Measurements from ENCODE around the gene RYR1. TPM values are rescaled to one million over a fixed set of nuclear protein-coding genes. Genes with fewer than 3 reads are reported as not detected.

Gene RYR1
- total RNA-seq, 1 donor from 2014 or later: 0.32 TPM

DNA sequence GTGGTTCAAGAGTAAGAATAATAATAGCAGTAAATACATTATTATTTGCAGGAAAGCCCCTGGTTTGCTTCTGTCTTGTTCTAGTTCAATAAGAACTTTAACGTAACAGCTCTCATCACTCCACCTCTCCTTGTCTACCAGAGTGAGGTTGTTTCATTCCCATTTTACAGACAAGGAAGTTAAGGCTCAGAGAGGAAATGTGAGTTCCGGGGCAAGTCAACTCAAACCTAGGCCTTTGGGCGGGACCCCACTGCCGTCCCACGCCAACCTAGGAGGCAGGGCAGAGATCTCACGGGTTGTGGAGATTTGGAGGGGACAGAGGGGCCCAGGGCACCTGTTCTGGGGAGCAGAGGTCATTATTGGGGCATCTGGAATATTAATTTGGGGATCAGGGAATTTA lies 182.8 kb downstream of the RYR1 start:
- FAIRE-seq: no peak
- H3K9me3 ChIP-seq (ENCODE audit: insufficient read depth, low read depth, low read length): no peaks in the 10 kb centered on the region
- H3K4me1 ChIP-seq (ENCODE audit: insufficient read depth, low read length): peaks cover 15% of the 10 kb centered on the region
- no peak overlapping the region for H3K4me3 ChIP-seq (ENCODE audit: insufficient read depth, low read depth, low read length)
- Mint-ChIP-seq H3K4me1 (ENCODE audit: low read depth, unreplicated experiment) (peaks cover 8% of the 10 kb centered on the region), H3K27ac (ENCODE audit: unreplicated experiment) (no peak overlapping the region), H3K36me3 (ENCODE audit: low read depth, unreplicated experiment) (peaks cover 3% of the 10 kb centered on the region), H3K9me3 (ENCODE audit: unreplicated experiment) (no peaks in the 10 kb centered on the region), H3K4me3 (ENCODE audit: unreplicated experiment) (peak overlapping the region; percentile 36), H3K27me3 (ENCODE audit: low read depth, unreplicated experiment) (peaks cover under 1% of the 10 kb centered on the region)
- H4K20me1 ChIP-seq (ENCODE audit: insufficient read depth, low read length): peaks cover 10% of the 10 kb centered on the region
- H3K79me2 ChIP-seq (ENCODE audit: insufficient read depth, low read length): peaks cover 22% of the 10 kb centered on the region
- no peak overlapping the region for H2AFZ ChIP-seq (ENCODE audit: low read depth, low read length)
- H3K27me3 ChIP-seq (ENCODE audit: insufficient read depth, low read length): no peaks in the 10 kb centered on the region
- H3K27ac ChIP-seq (ENCODE audit: low read depth, low read length): no peak overlapping the region
- H3K4me2 ChIP-seq (ENCODE audit: low read length): no peak overlapping the region
- no peak overlapping the region for H3K9ac ChIP-seq (ENCODE audit: low read length)
- peaks cover 6% of the 10 kb centered on the region for H3K36me3 ChIP-seq (ENCODE audit: insufficient read depth, low read length)
- DNase-seq (ENCODE audit: low read depth): no peak
- no peak for TF ChIP-seq EZH2 (IDR thresholded peaks at IDR 0.05; ENCODE audit: insufficient read depth, low read length)
- TF ChIP-seq, protein P1, sequence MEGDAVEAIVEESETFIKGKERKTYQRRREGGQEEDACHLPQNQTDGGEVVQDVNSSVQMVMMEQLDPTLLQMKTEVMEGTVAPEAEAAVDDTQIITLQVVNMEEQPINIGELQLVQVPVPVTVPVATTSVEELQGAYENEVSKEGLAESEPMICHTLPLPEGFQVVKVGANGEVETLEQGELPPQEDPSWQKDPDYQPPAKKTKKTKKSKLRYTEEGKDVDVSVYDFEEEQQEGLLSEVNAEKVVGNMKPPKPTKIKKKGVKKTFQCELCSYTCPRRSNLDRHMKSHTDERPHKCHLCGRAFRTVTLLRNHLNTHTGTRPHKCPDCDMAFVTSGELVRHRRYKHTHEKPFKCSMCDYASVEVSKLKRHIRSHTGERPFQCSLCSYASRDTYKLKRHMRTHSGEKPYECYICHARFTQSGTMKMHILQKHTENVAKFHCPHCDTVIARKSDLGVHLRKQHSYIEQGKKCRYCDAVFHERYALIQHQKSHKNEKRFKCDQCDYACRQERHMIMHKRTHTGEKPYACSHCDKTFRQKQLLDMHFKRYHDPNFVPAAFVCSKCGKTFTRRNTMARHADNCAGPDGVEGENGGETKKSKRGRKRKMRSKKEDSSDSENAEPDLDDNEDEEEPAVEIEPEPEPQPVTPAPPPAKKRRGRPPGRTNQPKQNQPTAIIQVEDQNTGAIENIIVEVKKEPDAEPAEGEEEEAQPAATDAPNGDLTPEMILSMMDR (IDR thresholded peaks at IDR 0.05; ENCODE audit: insufficient read depth, low read depth, low read length): no peak

DNA sequence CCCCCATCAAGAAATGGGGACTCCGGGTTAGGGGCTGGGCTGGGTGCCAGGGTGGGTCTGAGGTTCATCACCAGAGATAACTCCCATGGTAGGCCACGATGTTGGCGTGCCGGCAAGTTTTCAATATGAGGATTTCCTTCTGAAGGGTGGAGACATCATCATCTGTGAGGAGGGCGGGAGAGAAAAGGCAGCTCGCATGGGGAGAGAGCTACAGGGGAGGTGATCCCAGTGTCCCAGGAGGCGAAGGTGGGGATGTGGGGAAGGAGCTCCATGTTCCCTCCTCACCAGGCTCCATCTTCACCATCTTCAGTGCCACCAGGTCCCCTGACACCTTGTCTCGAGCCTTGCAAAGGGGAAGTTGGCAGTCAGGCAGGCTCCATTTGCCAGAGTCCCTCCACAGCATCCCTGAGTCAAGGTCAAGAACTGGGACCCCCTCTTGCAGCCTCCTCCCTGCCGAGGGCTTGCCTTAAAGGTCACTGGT lies 183.8 kb downstream of the RYR1 start:
- no peak overlapping the region for H3K27ac Mint-ChIP-seq (ENCODE audit: unreplicated experiment)
- peaks cover 3% of the 10 kb centered on the region for H3K36me3 Mint-ChIP-seq (ENCODE audit: low read depth, unreplicated experiment)
- peaks cover 15% of the 10 kb centered on the region for H3K4me1 ChIP-seq (ENCODE audit: insufficient read depth, low read length)
- no peak overlapping the region for H3K4me2 ChIP-seq (ENCODE audit: low read length)
- H3K4me3 Mint-ChIP-seq (ENCODE audit: unreplicated experiment): no peak overlapping the region
- no peaks in the 10 kb centered on the region for H3K9me3 ChIP-seq (ENCODE audit: insufficient read depth, low read depth, low read length)
- no peak overlapping the region for H3K4me3 ChIP-seq (ENCODE audit: insufficient read depth, low read depth, low read length)
- TF ChIP-seq, protein P1 (IDR thresholded peaks at IDR 0.05; ENCODE audit: insufficient read depth, low read depth, low read length): no peak
- TF ChIP-seq EZH2 (IDR thresholded peaks at IDR 0.05; ENCODE audit: insufficient read depth, low read length): no peak
- H3K36me3 ChIP-seq (ENCODE audit: insufficient read depth, low read length): peaks cover 10% of the 10 kb centered on the region
- H3K9ac ChIP-seq (ENCODE audit: low read length): no peak overlapping the region
- H3K27ac ChIP-seq (ENCODE audit: low read depth, low read length): no peak overlapping the region
- H3K9me3 Mint-ChIP-seq (ENCODE audit: unreplicated experiment): no peaks in the 10 kb centered on the region
- no peaks in the 10 kb centered on the region for H3K27me3 Mint-ChIP-seq (ENCODE audit: low read depth, unreplicated experiment)
- FAIRE-seq (no peak), DNase-seq (ENCODE audit: low read depth) (no peak)
- peaks cover 8% of the 10 kb centered on the region for H3K4me1 Mint-ChIP-seq (ENCODE audit: low read depth, unreplicated experiment)
- H2AFZ ChIP-seq (ENCODE audit: low read depth, low read length): peak overlapping the region; percentile 56
- H3K79me2 ChIP-seq (ENCODE audit: insufficient read depth, low read length): peaks cover 26% of the 10 kb centered on the region
- peaks cover 16% of the 10 kb centered on the region for H4K20me1 ChIP-seq (ENCODE audit: insufficient read depth, low read length)
- no peaks in the 10 kb centered on the region for H3K27me3 ChIP-seq (ENCODE audit: insufficient read depth, low read length)

DNA sequence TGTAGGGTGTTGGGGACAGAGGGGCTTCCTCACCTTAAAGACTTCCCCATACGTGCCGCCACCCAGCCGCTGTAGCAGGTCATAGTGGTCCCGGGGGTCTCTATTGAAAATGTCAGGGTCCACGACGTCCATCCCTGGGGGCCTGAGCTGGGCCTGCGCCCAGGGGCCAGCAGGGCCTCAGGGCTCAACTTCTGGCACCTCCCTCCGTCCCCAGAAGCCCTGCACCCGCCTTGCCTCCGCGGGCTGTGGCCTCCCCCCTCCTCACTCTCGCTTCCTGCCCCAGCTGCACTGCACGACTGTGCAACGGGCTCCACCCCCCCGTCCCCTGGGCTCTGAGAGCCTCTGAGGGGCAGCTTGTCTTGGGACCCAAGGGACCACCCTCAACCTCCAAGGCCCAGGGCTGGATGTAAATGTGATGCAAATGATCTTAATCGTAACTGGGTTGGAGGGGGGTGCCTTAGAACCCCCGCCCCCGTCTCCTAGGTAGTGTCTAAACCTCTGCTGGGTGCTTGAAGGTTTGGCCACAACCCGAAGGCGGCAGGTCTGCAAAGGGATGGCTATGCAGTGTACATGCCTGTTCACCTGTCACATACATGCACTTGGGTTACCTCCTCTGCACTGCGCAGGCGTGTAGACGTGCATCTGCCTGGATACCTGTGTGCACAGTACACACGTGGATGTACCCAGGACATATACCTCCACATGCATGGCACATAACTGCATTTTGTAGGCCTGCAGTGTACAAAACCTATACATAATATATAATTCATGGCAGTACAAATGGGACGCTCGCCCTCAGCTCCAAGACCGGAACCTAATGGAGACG lies 184.5 kb downstream of the RYR1 start, which contains the start of gene MAP4K1:
Gene MAP4K1, minus strand, starts transcription at position 190 of the 826 bp plus-strand sequence. Its CDS starts 58 bp downstream, at position 132.
- Mint-ChIP-seq H3K9me3 (ENCODE audit: unreplicated experiment) (no peaks in the 10 kb centered on the region), H3K36me3 (ENCODE audit: low read depth, unreplicated experiment) (peaks cover 3% of the 10 kb centered on the region), H3K4me1 (ENCODE audit: low read depth, unreplicated experiment) (peaks cover 8% of the 10 kb centered on the region), H3K4me3 (ENCODE audit: unreplicated experiment) (peak within 1 kb of the TSS; percentile 100), H3K27ac (ENCODE audit: unreplicated experiment) (peak within 1 kb of the TSS; percentile 99), H3K27me3 (ENCODE audit: low read depth, unreplicated experiment) (no peaks in the 10 kb centered on the region)
- H3K79me2 ChIP-seq (ENCODE audit: insufficient read depth, low read length): peaks cover 26% of the 10 kb centered on the region
- peak within 1 kb of the TSS; percentile 59 for H3K27ac ChIP-seq (ENCODE audit: low read depth, low read length)
- H3K4me2 ChIP-seq (ENCODE audit: low read length): peak within 1 kb of the TSS; percentile 99
- H3K27me3 ChIP-seq (ENCODE audit: insufficient read depth, low read length): no peaks in the 10 kb centered on the region
- H3K4me1 ChIP-seq (ENCODE audit: insufficient read depth, low read length): peaks cover 15% of the 10 kb centered on the region
- TF ChIP-seq, protein P1 (IDR thresholded peaks at IDR 0.05; ENCODE audit: insufficient read depth, low read depth, low read length): no peak
- TF ChIP-seq EZH2 (IDR thresholded peaks at IDR 0.05; ENCODE audit: insufficient read depth, low read length): no peak
- H3K9me3 ChIP-seq (ENCODE audit: insufficient read depth, low read depth, low read length): no peaks in the 10 kb centered on the region
- DNase-seq (ENCODE audit: low read depth) (no peak), FAIRE-seq (no peak)
- peak within 1 kb of the TSS; percentile 100 for H3K4me3 ChIP-seq (ENCODE audit: insufficient read depth, low read depth, low read length)
- peaks cover 16% of the 10 kb centered on the region for H4K20me1 ChIP-seq (ENCODE audit: insufficient read depth, low read length)
- peak within 1 kb of the TSS; percentile 98 for H3K9ac ChIP-seq (ENCODE audit: low read length)
- peaks cover 10% of the 10 kb centered on the region for H3K36me3 ChIP-seq (ENCODE audit: insufficient read depth, low read length)
- H2AFZ ChIP-seq (ENCODE audit: low read depth, low read length): peak within 1 kb of the TSS; percentile 95

Measured in astrocyte (in vitro differentiated cells and primary cell).